NCI-H526 treated with DMSO at 0.1 percent for 48 hours (cell line): ENCODE results near the gene ERO1B.
A peak's percentile ranks its signal among the peaks of the same experiment; 100 is the strongest.

Source experiments
- DNase-seq: peaks from one replicate; lab custom pipeline; 2025; lab: John Stamatoyannopoulos, UW

ERO1B gene

GRCh38 chr1:236301080-236301957, 19.6 kb upstream of the ERO1B start:
- no peak for DNase-seq

- DNase-seq: no peak
Measured at GRCh38 chr1:236297161-236297560, 15.4 kb upstream of the ERO1B start.

- DNase-seq: no peak
Measured at GRCh38 chr1:236292425-236292824, 10.7 kb upstream of the ERO1B start.

GRCh38 chr1:236289492-236290131, 7.9 kb upstream of the ERO1B start:
- no peak for DNase-seq

- no peak for DNase-seq
Measured at GRCh38 chr1:236288620-236288976, 6.8 kb upstream of the ERO1B start.

- no peak for DNase-seq
Measured at GRCh38 chr1:236287757-236288619, 6.2 kb upstream of the ERO1B start.

GRCh38 chr1:236287356-236287755, 5.6 kb upstream of the ERO1B start:
- DNase-seq: no peak

GRCh38 chr1:236284291-236284721, 2.5 kb upstream of the ERO1B start:
- no peak for DNase-seq

- no peak for DNase-seq
Measured at GRCh38 chr1:236282719-236283118, 961 bp upstream of the ERO1B start.

- no peak for DNase-seq
Measured at GRCh38 chr1:236282425-236282716, 613 bp upstream of the ERO1B start.

GRCh38 chr1:236281198-236281653, 532 bp downstream of the ERO1B start:
- DNase-seq: peak; percentile 11

- peak; percentile 46 for DNase-seq
Measured at GRCh38 chr1:236280438-236281197, 1.1 kb downstream of the ERO1B start.

GRCh38 chr1:236275586-236275985, 6.2 kb downstream of the ERO1B start:
- DNase-seq: no peak

- no peak for DNase-seq
Measured at GRCh38 chr1:236275061-236275460, 6.7 kb downstream of the ERO1B start.

- DNase-seq: no peak
Measured at GRCh38 chr1:236273358-236273757, 8.4 kb downstream of the ERO1B start.

- no peak for DNase-seq
Measured at GRCh38 chr1:236269439-236269838, 12.3 kb downstream of the ERO1B start.

- no peak for DNase-seq
Measured at GRCh38 chr1:236261898-236262297, 19.9 kb downstream of the ERO1B start.

- no peak for DNase-seq
Measured at GRCh38 chr1:236261033-236261432, 20.7 kb downstream of the ERO1B start.

GRCh38 chr1:236259043-236259442, 22.7 kb downstream of the ERO1B start:
- DNase-seq: no peak

GRCh38 chr1:236258114-236258622, 23.6 kb downstream of the ERO1B start:
- DNase-seq: no peak

- DNase-seq: no peak
Measured at GRCh38 chr1:236257216-236257615, 24.5 kb downstream of the ERO1B start.
